Eye (tissue), 1 donor: ENCODE results near the gene BLVRA.

Source experiments
- DNase-seq: peaks from one replicate; pipeline ENCODE4 v3.0.0-alpha.2; 2015

The BLVRA gene

GRCh38 chr7:43750016-43750887 is 8.2 kb upstream of the BLVRA start:
- peak; percentile 18 for DNase-seq

GRCh38 chr7:43752411-43752810 is 6.1 kb upstream of the BLVRA start:
- DNase-seq, result no peak

GRCh38 chr7:43753271-43753810 is 5.1 kb upstream of the BLVRA start:
- DNase-seq, result no peak

GRCh38 chr7:43753843-43754242 is 4.6 kb upstream of the BLVRA start:
- DNase-seq, result no peak

GRCh38 chr7:43754596-43754995 is 3.9 kb upstream of the BLVRA start:
- DNase-seq, result no peak

- no peak for DNase-seq
Measured at GRCh38 chr7:43756368-43757072, 2.0 kb upstream of the BLVRA start.

GRCh38 chr7:43757073-43757720 is 1.3 kb upstream of the BLVRA start:
- peak; percentile 2 for DNase-seq

- peak; percentile 86 for DNase-seq
Measured at GRCh38 chr7:43758822-43759683, 573 bp downstream of the BLVRA start.

- DNase-seq, result no peak
Measured at GRCh38 chr7:43760861-43761260, 2.4 kb downstream of the BLVRA start.

- DNase-seq, result no peak
Measured at GRCh38 chr7:43761382-43761781, 2.9 kb downstream of the BLVRA start.

- DNase-seq, result no peak
Measured at GRCh38 chr7:43761938-43762692, 3.6 kb downstream of the BLVRA start.

- DNase-seq, result no peak
Measured at GRCh38 chr7:43763183-43763582, 4.7 kb downstream of the BLVRA start.

- no peak for DNase-seq
Measured at GRCh38 chr7:43764039-43764761, 5.7 kb downstream of the BLVRA start.

GRCh38 chr7:43764807-43765491 is 6.5 kb downstream of the BLVRA start:
- no peak for DNase-seq

- no peak for DNase-seq
Measured at GRCh38 chr7:43766564-43766963, 8.1 kb downstream of the BLVRA start.

- no peak for DNase-seq
Measured at GRCh38 chr7:43767311-43767710, 8.8 kb downstream of the BLVRA start.

- DNase-seq, result no peak
Measured at GRCh38 chr7:43768201-43768886, 9.9 kb downstream of the BLVRA start.

- no peak for DNase-seq
Measured at GRCh38 chr7:43768887-43769272, 10.4 kb downstream of the BLVRA start.

GRCh38 chr7:43769281-43769680 is 10.8 kb downstream of the BLVRA start:
- no peak for DNase-seq
